Loucy (cell line): ENCODE results near the gene NKX6-2.

ENCODE experiments used
- H2AFZ ChIP-seq: fragments of 200-600 bp; sonication (generic); 2 replicates; pipeline ENCODE4 v1.6.0; 2016; ENCODE audit warnings: antibody characterized with exemption, mild to moderate bottlenecking, low read length, moderate library complexity
- H3F3A ChIP-seq: fragments of 200-600 bp; 2 replicates; pipeline ENCODE4 v1.6.0; 2016; ENCODE audit warnings: antibody characterized with exemption, low read depth, mild to moderate bottlenecking
- H3K27me3 ChIP-seq: fragments of 200-600 bp; sonication (generic); 2 replicates; pipeline ENCODE4 v1.6.1; 2014; ENCODE audit warnings: low read length, mild to moderate bottlenecking; ENCODE audit not compliant: insufficient read depth, poor library complexity, severe bottlenecking
- H3K36me3 ChIP-seq: fragments of 200-600 bp; sonication (generic); 2 replicates; pipeline ENCODE4 v1.6.1; 2016; ENCODE audit warnings: low read length; ENCODE audit not compliant: insufficient read depth
- H3K4me1 ChIP-seq: fragments of 200-600 bp; sonication (generic); 2 replicates; pipeline ENCODE4 v1.5.1; 2014; ENCODE audit warnings: low read length, mild to moderate bottlenecking; ENCODE audit not compliant: insufficient read depth, poor library complexity, severe bottlenecking
- H3K4me2 ChIP-seq: fragments of 200-600 bp; sonication (generic); 2 replicates; pipeline ENCODE4 v1.6.0; 2014; ENCODE audit warnings: antibody characterized with exemption, low read length, low read depth, mild to moderate bottlenecking; ENCODE audit not compliant: poor library complexity, severe bottlenecking
- H3K4me3 ChIP-seq: fragments of 200-600 bp; sonication (generic); 2 replicates; pipeline ENCODE4 v1.5.1; 2014; ENCODE audit warnings: low read length, mild to moderate bottlenecking, mixed read lengths; ENCODE audit not compliant: poor library complexity, severe bottlenecking
- H3K79me2 ChIP-seq: fragments of 200-600 bp; sonication (generic); 2 replicates; pipeline ENCODE4 v1.6.1; 2014; ENCODE audit warnings: low read length; ENCODE audit not compliant: insufficient read depth
- H3K9ac ChIP-seq: fragments of 200-600 bp; sonication (generic); 2 replicates; pipeline ENCODE4 v1.6.0; 2014; ENCODE audit warnings: mild to moderate bottlenecking, low read depth, low read length, moderate library complexity; ENCODE audit not compliant: poor library complexity, severe bottlenecking
- H3K9me2 ChIP-seq: fragments of 200-600 bp; sonication (generic); replicated peaks from 2 replicates; pipeline ENCODE4 v1.6.1; 2016; ENCODE audit warnings: low read depth, low read length, mixed read lengths
- H3K9me3 ChIP-seq: fragments of 200-600 bp; sonication (generic); 2 replicates; pipeline ENCODE4 v1.6.1; 2014; ENCODE audit warnings: mild to moderate bottlenecking, antibody characterized with exemption, low read length, low read depth; ENCODE audit not compliant: insufficient read depth
- H4K20me1 ChIP-seq: fragments of 200-600 bp; sonication (generic); 2 replicates; pipeline ENCODE4 v1.6.0; 2014; ENCODE audit warnings: antibody characterized with exemption, low read length, mild to moderate bottlenecking; ENCODE audit not compliant: insufficient read depth, poor library complexity, severe bottlenecking
- CTCF ChIP-seq: fragments of 200-600 bp; sonication (generic); conservative IDR thresholded peaks from 2 replicates; pipeline ENCODE4 v1.5.1; 2014; ENCODE audit warnings: mild to moderate bottlenecking, antibody characterized with exemption, low read length
- EZH2phosphoT487 ChIP-seq: fragments of 200-600 bp; IDR thresholded peaks from 2 replicates; pipeline ENCODE4 v1.6.1; 2018; ENCODE audit warnings: antibody characterized with exemption, mild to moderate bottlenecking, moderate library complexity, borderline replicate concordance

NKX6-2 gene

GRCh38 chr10:132828681-132829080 lies 42.7 kb upstream of the NKX6-2 start:
- TF ChIP-seq EZH2phosphoT487 (no peak), CTCF (no peak)

GRCh38 chr10:132827861-132828539 lies 42.1 kb upstream of the NKX6-2 start:
- Histone ChIP-seq H3K79me2 (no peaks in the 10 kb centered on the region), H3K4me3 (no peak overlapping the region), H3K4me1 (no peaks in the 10 kb centered on the region), H3K9ac (no peak overlapping the region), H3K27me3 (no peaks in the 10 kb centered on the region), H3F3A (no peaks in the 10 kb centered on the region; the same call in 1 of the 2 replicates), H3K9me3 (peaks cover 7% of the 10 kb centered on the region; the same call in 1 of the 2 replicates), H4K20me1 (no peaks in the 10 kb centered on the region), H3K4me2 (no peak overlapping the region), H3K36me3 (no peaks in the 10 kb centered on the region), H3K9me2 (no peaks in the 10 kb centered on the region), H2AFZ (no peak overlapping the region)
- TF ChIP-seq EZH2phosphoT487 (no peak), CTCF (no peak)

More at GRCh38 chr10:132828681-132829080, 42.7 kb upstream of the NKX6-2 start:
- H3K27me3 ChIP-seq = no peaks in the 10 kb centered on the region
- H3K9me3 ChIP-seq = peaks cover 7% of the 10 kb centered on the region; the same call in 1 of the 2 replicates
- H2AFZ ChIP-seq = no peak overlapping the region
- H3K9ac ChIP-seq = no peak overlapping the region
- no peaks in the 10 kb centered on the region for H3K36me3 ChIP-seq
- no peaks in the 10 kb centered on the region for H3K79me2 ChIP-seq
- H3K4me3 ChIP-seq = no peak overlapping the region
- H3K9me2 ChIP-seq = no peaks in the 10 kb centered on the region
- no peak overlapping the region for H3K4me2 ChIP-seq
- H4K20me1 ChIP-seq = no peaks in the 10 kb centered on the region
- H3K4me1 ChIP-seq = no peaks in the 10 kb centered on the region
- no peaks in the 10 kb centered on the region; the same call in 1 of the 2 replicates for H3F3A ChIP-seq

- Histone ChIP-seq H3K36me3 (no peaks in the 10 kb centered on the region), H3K4me2 (no peak overlapping the region)
- no peak for TF ChIP-seq EZH2phosphoT487
- TF ChIP-seq CTCF = no peak
Measured at GRCh38 chr10:132827423-132827789, 41.5 kb upstream of the NKX6-2 start.

More at GRCh38 chr10:132827423-132827789, 41.5 kb upstream of the NKX6-2 start:
- H3K9ac ChIP-seq = no peak overlapping the region
- H2AFZ ChIP-seq = no peak overlapping the region
- no peaks in the 10 kb centered on the region for H3K4me1 ChIP-seq
- H3K9me2 ChIP-seq = no peaks in the 10 kb centered on the region
- no peaks in the 10 kb centered on the region for H4K20me1 ChIP-seq
- H3K27me3 ChIP-seq = no peaks in the 10 kb centered on the region
- no peaks in the 10 kb centered on the region for H3K79me2 ChIP-seq
- no peaks in the 10 kb centered on the region; the same call in 1 of the 2 replicates for H3F3A ChIP-seq
- no peak overlapping the region for H3K4me3 ChIP-seq
- H3K9me3 ChIP-seq = peaks cover 7% of the 10 kb centered on the region; the same call in 1 of the 2 replicates
